K562 (cell line): ENCODE results near the gene ADSS2. TPM values are rescaled to one million over a fixed set of nuclear protein-coding genes. Genes with fewer than 3 reads are reported as not detected.

Source experiments
- C11orf30 ChIP-seq: fragments of 450-650 bp; IDR thresholded peaks from 2 replicates; pipeline ENCODE4 v1.6.1; 2016; ENCODE audit warnings: low read depth, mild to moderate bottlenecking
- ELF2 ChIP-seq: fragments of 250-450 bp; sonication (Bioruptor Pico); IDR thresholded peaks from 2 replicates; pipeline ENCODE4 v1.5.0; 2021; ENCODE audit warnings: mild to moderate bottlenecking
- ETV1 ChIP-seq: fragments of 450-650 bp; conservative IDR thresholded peaks from 2 replicates; pipeline ENCODE4 v1.6.1; 2016; ENCODE audit warnings: missing genetic modification characterization, control low read depth, low read depth, missing compliant biosample characterization
- ETV6 ChIP-seq, 3 experiments: fragments of 150-350 bp in 1 of 3; sonication (generic) in 1 of 3; formaldehyde crosslinking in 1 of 3; IDR thresholded peaks; 2 replicates each; pipeline versions ENCODE4 v1.6.1 to v1.8.0; 2014 to 2022; ENCODE audit warnings: borderline replicate concordance in 2 of 3, low read depth in 2 of 3, antibody characterized with exemption in 1 of 3, low read length in 1 of 3, mild to moderate bottlenecking in 1 of 3, missing genetic modification reagents in 1 of 3
- FOXA3 ChIP-seq, 2 experiments: fragments of 450-650 bp in 1 of 2; sonication (generic) in 1 of 2; formaldehyde crosslinking; IDR thresholded peaks in 1 of 2; conservative IDR thresholded peaks in 1 of 2; 2 replicates each; pipeline versions ENCODE4 v1.4.0 to v1.8.0; 2020 to 2022; ENCODE audit warnings: mild to moderate bottlenecking in 2 of 2, missing genetic modification reagents in 1 of 2
- JUND ChIP-seq, 2 experiments: IDR thresholded peaks; 2 replicates in 1 of 2; 3 replicates in 1 of 2; pipeline ENCODE4 v1.6.1; 2011; ENCODE audit warnings: borderline replicate concordance in 2 of 2, low read depth in 2 of 2, low read length in 2 of 2, improper control_type of control experiment in 1 of 2, missing biosample characterization in 1 of 2, missing genetic modification characterization in 1 of 2, missing genetic modification reagents in 1 of 2
- KDM5B ChIP-seq: fragments of 200-600 bp; sonication (generic); IDR thresholded peaks from 2 replicates; pipeline ENCODE4 v1.6.1; 2012; ENCODE audit warnings: low read depth, mild to moderate bottlenecking, moderate library complexity, low read length, control low read depth, inconsistent platforms; ENCODE audit not compliant: insufficient replicate concordance
- LCOR ChIP-seq: sonication (generic); formaldehyde crosslinking; IDR thresholded peaks from 2 replicates; pipeline ENCODE4 v1.8.0; 2022; ENCODE audit warnings: mild to moderate bottlenecking, missing genetic modification reagents
- NFYB ChIP-seq: IDR thresholded peaks from 2 replicates; pipeline ENCODE4 v1.6.1; 2011; ENCODE audit warnings: mild to moderate bottlenecking, moderate library complexity; ENCODE audit not compliant: insufficient read length; ENCODE audit errors: extremely low read depth
- TGIF2 ChIP-seq: sonication (generic); formaldehyde crosslinking; IDR thresholded peaks from 2 replicates; pipeline ENCODE4 v1.8.1; 2022; ENCODE audit warnings: mild to moderate bottlenecking, missing genetic modification reagents, moderate library complexity
- ZNF347 ChIP-seq: fragments of 450-650 bp; formaldehyde crosslinking; IDR thresholded peaks from 2 replicates; pipeline ENCODE4 v1.4.0; 2020; ENCODE audit warnings: low read depth, mild to moderate bottlenecking, moderate library complexity
- polyA plus RNA-seq, 8 experiments: library from polyadenylated mRNA; depleted of rRNA in 4 of 8; stranded (reverse) in 5 of 8; unstranded in 3 of 8; fragments of >200 nt; fragmentation: Nextera tagmentation in 2 of 8; fragmentation: Illumina TruSeq in 1 of 8; extraction: Ambion mirVana in 2 of 8; extraction: Trizol in 1 of 8; gene quantifications; 2 replicates each; pipeline versions ENCODE4 v1.2.1 to v1.2.3, GENCODE V29; 2011 to 2014; ENCODE audit warnings: inconsistent platforms in 1 of 8, missing spikeins in 1 of 8
- total RNA-seq, 7 experiments: library from RNA; depleted of rRNA in 6 of 7; stranded (reverse); fragments of >200 nt in 6 of 7; fragmentation: Illumina TruSeq in 2 of 7; extraction: Trizol in 2 of 7; gene quantifications; 2 replicates each; pipeline versions ENCODE4 v1.2.1 to v1.2.3, GENCODE V29; 2011 to 2021; ENCODE audit warnings: low replicate concordance in 1 of 7
- TF ChIP-seq, protein P1 (sequence below): sonication (generic); formaldehyde crosslinking; IDR thresholded peaks from 2 replicates; pipeline ENCODE4 v1.8.0; 2023; ENCODE audit warnings: mild to moderate bottlenecking, missing genetic modification reagents
- TF ChIP-seq, protein P2 (sequence below): fragments of 200-800 bp; sonication (Bioruptor generic); IDR thresholded peaks from 2 replicates; pipeline ENCODE4 v1.6.1; 2016; ENCODE audit warnings: missing genetic modification characterization, missing compliant biosample characterization
- TF ChIP-seq, protein P3 (sequence below): fragments of 450-650 bp; IDR thresholded peaks from 2 replicates; pipeline ENCODE4 v1.6.1; 2016; ENCODE audit warnings: low read depth, mild to moderate bottlenecking, moderate library complexity
- TF ChIP-seq, protein P4 (sequence below): fragments of 200-800 bp; sonication (Bioruptor generic); IDR thresholded peaks from 2 replicates; pipeline ENCODE4 v1.6.1; 2017; ENCODE audit warnings: missing genetic modification characterization, missing compliant biosample characterization

The ADSS2 gene
- total and polyA plus RNA-seq, 9 of the 15 experiments (the other 6 are each of a cell fraction or from before 2014, with no cell fraction given) = 8.8 to 63.8 (median 59.4) TPM

DNA sequence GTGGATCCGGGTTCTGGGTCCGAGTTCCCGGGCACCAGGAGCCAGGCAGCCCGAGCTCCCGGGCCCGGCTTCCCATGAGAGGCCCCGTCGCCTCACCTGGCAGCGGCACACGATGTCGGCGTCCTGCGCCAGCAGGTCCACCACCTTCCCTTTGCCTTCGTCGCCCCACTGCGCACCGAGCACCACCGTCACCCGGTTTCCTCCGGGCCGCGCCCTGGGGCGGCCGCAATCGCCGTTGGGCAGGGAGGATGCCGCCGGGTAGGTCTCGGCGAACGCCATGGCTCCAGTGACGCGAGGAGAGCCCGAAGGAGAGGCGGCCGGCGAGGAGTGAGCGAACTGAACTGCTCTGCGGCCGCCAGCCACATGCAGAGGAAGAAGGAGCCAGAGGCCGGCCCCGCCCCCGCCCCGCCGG is at the start of gene ADSS2 (continued):
- TF ChIP-seq ETV1 (no peak), LCOR (CRISPR knock-in tag) (no peak), NFYB (no peak), FOXA3 (CRISPR knock-in tag; conservative IDR thresholded peaks at IDR 0.05 in 1 of 2, IDR thresholded peaks at IDR 0.05 in 1 of 2) (no peak), JUND (IDR thresholded peaks at IDR 0.05; ENCODE audit: borderline replicate concordance, low read depth, low read length) (no peak), JUND (tag; IDR thresholded peaks at IDR 0.05; ENCODE audit: borderline replicate concordance, low read depth, low read length) (no peak), ELF2 (CRISPR knock-in tag) (no peak), KDM5B (peak; percentile 92), C11orf30 (no peak), ZNF347 (CRISPR knock-in tag) (no peak), TGIF2 (CRISPR knock-in tag) (no peak), ETV6 (IDR thresholded peaks at IDR 0.05; ENCODE audit: borderline replicate concordance in 1 of 2, low read depth in 2 of 2, low read length in 1 of 2) (peak in 1 of 2 experiments; percentile 17; a peak in 1 of 4 replicates), ETV6 (CRISPR knock-in tag; IDR thresholded peaks at IDR 0.05; ENCODE audit: borderline replicate concordance) (no peak)
- TF ChIP-seq, protein P1, sequence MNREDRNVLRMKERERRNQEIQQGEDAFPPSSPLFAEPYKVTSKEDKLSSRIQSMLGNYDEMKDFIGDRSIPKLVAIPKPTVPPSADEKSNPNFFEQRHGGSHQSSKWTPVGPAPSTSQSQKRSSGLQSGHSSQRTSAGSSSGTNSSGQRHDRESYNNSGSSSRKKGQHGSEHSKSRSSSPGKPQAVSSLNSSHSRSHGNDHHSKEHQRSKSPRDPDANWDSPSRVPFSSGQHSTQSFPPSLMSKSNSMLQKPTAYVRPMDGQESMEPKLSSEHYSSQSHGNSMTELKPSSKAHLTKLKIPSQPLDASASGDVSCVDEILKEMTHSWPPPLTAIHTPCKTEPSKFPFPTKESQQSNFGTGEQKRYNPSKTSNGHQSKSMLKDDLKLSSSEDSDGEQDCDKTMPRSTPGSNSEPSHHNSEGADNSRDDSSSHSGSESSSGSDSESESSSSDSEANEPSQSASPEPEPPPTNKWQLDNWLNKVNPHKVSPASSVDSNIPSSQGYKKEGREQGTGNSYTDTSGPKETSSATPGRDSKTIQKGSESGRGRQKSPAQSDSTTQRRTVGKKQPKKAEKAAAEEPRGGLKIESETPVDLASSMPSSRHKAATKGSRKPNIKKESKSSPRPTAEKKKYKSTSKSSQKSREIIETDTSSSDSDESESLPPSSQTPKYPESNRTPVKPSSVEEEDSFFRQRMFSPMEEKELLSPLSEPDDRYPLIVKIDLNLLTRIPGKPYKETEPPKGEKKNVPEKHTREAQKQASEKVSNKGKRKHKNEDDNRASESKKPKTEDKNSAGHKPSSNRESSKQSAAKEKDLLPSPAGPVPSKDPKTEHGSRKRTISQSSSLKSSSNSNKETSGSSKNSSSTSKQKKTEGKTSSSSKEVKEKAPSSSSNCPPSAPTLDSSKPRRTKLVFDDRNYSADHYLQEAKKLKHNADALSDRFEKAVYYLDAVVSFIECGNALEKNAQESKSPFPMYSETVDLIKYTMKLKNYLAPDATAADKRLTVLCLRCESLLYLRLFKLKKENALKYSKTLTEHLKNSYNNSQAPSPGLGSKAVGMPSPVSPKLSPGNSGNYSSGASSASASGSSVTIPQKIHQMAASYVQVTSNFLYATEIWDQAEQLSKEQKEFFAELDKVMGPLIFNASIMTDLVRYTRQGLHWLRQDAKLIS = peak; percentile 51; the same call in 1 of the 2 replicates
- TF ChIP-seq, protein P2, sequence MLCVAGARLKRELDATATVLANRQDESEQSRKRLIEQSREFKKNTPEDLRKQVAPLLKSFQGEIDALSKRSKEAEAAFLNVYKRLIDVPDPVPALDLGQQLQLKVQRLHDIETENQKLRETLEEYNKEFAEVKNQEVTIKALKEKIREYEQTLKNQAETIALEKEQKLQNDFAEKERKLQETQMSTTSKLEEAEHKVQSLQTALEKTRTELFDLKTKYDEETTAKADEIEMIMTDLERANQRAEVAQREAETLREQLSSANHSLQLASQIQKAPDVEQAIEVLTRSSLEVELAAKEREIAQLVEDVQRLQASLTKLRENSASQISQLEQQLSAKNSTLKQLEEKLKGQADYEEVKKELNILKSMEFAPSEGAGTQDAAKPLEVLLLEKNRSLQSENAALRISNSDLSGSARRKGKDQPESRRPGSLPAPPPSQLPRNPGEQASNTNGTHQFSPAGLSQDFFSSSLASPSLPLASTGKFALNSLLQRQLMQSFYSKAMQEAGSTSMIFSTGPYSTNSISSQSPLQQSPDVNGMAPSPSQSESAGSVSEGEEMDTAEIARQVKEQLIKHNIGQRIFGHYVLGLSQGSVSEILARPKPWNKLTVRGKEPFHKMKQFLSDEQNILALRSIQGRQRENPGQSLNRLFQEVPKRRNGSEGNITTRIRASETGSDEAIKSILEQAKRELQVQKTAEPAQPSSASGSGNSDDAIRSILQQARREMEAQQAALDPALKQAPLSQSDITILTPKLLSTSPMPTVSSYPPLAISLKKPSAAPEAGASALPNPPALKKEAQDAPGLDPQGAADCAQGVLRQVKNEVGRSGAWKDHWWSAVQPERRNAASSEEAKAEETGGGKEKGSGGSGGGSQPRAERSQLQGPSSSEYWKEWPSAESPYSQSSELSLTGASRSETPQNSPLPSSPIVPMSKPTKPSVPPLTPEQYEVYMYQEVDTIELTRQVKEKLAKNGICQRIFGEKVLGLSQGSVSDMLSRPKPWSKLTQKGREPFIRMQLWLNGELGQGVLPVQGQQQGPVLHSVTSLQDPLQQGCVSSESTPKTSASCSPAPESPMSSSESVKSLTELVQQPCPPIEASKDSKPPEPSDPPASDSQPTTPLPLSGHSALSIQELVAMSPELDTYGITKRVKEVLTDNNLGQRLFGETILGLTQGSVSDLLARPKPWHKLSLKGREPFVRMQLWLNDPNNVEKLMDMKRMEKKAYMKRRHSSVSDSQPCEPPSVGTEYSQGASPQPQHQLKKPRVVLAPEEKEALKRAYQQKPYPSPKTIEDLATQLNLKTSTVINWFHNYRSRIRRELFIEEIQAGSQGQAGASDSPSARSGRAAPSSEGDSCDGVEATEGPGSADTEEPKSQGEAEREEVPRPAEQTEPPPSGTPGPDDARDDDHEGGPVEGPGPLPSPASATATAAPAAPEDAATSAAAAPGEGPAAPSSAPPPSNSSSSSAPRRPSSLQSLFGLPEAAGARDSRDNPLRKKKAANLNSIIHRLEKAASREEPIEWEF (CRISPR knock-in tag) = no peak
- TF ChIP-seq, protein P3, sequence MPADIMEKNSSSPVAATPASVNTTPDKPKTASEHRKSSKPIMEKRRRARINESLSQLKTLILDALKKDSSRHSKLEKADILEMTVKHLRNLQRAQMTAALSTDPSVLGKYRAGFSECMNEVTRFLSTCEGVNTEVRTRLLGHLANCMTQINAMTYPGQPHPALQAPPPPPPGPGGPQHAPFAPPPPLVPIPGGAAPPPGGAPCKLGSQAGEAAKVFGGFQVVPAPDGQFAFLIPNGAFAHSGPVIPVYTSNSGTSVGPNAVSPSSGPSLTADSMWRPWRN = no peak
- TF ChIP-seq, protein P4, sequence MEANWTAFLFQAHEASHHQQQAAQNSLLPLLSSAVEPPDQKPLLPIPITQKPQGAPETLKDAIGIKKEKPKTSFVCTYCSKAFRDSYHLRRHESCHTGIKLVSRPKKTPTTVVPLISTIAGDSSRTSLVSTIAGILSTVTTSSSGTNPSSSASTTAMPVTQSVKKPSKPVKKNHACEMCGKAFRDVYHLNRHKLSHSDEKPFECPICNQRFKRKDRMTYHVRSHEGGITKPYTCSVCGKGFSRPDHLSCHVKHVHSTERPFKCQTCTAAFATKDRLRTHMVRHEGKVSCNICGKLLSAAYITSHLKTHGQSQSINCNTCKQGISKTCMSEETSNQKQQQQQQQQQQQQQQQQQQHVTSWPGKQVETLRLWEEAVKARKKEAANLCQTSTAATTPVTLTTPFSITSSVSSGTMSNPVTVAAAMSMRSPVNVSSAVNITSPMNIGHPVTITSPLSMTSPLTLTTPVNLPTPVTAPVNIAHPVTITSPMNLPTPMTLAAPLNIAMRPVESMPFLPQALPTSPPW (CRISPR knock-in tag) = no peak; the same call in 1 of the 2 replicates
